ENCODE results near the gene KCNAB2. TPM values are rescaled to one million over a fixed set of nuclear protein-coding genes. Genes with fewer than 3 reads are reported as not detected.
"Not testable (repeated sequence)": the region's sequence is repeated elsewhere in the genome, so short reads cannot be mapped to it uniquely, and the experiment has no call there.

The KCNAB2 gene
- total RNA-seq, 2 donors from 2014 or later, result 4.7 to 6.4 TPM

DNA sequence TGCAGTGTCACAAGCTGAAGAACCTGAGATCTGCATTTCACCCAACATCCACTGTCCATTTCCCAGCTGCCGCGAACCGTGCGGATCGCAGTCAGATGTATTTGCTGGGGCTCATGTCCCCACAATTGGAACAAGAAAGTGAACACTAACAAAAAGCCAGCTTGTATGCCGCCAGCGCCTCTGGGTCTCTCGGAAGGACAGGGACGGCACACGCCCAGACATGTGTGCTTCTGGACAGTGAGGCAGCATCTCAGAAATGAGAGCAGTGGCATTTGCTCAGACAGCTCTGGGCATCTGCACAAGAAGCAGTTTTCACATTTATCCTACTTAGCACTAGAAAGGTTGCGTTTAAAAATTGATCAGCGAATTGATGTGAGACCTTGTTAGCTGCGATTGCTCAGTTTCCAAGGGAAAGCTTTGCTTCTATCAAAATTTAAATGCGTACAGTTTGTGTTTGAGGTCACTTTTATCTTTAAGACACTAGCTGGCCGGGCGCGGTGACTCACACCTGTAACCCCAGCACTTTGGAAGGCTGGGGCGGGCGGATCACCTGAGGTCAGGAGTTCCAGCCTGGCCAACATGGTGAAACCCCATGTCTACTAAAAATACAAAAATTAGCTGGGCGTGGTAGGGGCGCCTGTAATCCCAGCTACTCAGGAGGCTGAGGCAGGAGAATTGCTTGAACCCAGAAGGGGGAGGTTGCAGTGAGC is 28.7 kb downstream of the KCNAB2 start:
- intact Hi-C loops (cut with DNase I), result no loop called here
- no peak overlapping the region for H3K4me3 ChIP-seq
- no peak for DNase-seq
- H3K4me1 ChIP-seq, result no peaks in the 10 kb centered on the region
- TF ChIP-seq, protein P1, sequence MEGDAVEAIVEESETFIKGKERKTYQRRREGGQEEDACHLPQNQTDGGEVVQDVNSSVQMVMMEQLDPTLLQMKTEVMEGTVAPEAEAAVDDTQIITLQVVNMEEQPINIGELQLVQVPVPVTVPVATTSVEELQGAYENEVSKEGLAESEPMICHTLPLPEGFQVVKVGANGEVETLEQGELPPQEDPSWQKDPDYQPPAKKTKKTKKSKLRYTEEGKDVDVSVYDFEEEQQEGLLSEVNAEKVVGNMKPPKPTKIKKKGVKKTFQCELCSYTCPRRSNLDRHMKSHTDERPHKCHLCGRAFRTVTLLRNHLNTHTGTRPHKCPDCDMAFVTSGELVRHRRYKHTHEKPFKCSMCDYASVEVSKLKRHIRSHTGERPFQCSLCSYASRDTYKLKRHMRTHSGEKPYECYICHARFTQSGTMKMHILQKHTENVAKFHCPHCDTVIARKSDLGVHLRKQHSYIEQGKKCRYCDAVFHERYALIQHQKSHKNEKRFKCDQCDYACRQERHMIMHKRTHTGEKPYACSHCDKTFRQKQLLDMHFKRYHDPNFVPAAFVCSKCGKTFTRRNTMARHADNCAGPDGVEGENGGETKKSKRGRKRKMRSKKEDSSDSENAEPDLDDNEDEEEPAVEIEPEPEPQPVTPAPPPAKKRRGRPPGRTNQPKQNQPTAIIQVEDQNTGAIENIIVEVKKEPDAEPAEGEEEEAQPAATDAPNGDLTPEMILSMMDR (IDR thresholded peaks at IDR 0.05), result no peak
- no peaks in the 10 kb centered on the region for H3K9me3 ChIP-seq
- H3K36me3 ChIP-seq, result no peaks in the 10 kb centered on the region
- H3K27me3 ChIP-seq, result no peaks in the 10 kb centered on the region
- H3K9ac ChIP-seq (ENCODE audit: low read depth in 2 of 2, low read length in 2 of 2), result no peak overlapping the region
- H3K27ac ChIP-seq, result no peak overlapping the region

GRCh38 chr1:6075748-6076147 is 30.1 kb downstream of the KCNAB2 start:
- Histone ChIP-seq H3K4me3 (no peak overlapping the region), H3K4me1 (no peaks in the 10 kb centered on the region), H3K36me3 (no peaks in the 10 kb centered on the region), H3K9me3 (no peaks in the 10 kb centered on the region), H3K27ac (no peak overlapping the region), H3K9ac (ENCODE audit: low read depth in 2 of 2, low read length in 2 of 2) (no peak overlapping the region), H3K27me3 (no peaks in the 10 kb centered on the region)
- TF ChIP-seq, protein P1 (IDR thresholded peaks at IDR 0.05), result no peak
- intact Hi-C loops (cut with DNase I), result no loop called here
- no peak for DNase-seq

DNA sequence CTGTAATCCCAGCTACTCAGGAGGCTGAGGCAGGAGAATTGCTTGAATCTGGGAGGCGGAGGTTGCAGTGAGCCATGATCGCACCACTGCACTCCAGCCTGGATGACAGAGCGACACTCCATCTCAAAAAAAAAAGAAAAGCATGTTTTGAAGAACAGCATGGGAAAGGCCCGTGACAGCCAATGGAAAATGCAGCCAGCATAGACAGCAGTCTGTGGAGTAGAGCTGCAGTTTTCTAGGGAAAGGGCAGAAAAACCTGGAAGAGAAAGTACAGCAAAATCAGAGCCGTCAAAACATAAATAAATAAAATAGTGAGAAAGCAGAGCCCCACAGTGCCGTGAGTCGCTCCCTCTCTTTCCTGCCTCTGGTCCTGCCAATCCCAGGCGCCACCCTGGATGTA is 31.4 kb downstream of the KCNAB2 start:
- H3K9ac ChIP-seq (ENCODE audit: low read depth in 2 of 2, low read length in 2 of 2); H3K4me1 ChIP-seq; H3K4me3 ChIP-seq; H3K27ac ChIP-seq; intact Hi-C loops (cut with DNase I); DNase-seq; H3K27me3 ChIP-seq; H3K36me3 ChIP-seq; H3K9me3 ChIP-seq: not testable (repeated sequence)

DNA sequence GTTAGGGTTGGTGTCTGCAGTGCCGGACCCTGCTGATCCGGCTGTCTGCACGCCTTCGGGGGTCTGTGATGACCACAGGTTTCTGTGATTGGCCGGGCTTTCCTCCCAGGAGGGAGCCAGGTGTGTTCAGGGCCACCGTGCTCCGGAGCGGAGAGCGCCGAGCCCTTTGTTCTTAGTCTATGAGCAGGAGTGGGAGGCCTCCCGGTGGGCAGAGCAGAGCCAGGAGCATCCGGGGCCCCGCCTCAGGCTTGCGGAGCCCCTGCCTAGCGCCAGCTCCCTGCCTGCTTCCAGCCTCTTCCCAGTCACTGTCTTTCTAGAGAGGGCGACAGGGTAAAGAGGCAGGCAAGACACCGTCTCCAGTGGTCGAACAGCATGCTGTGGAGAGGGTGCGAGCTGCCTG is 31.8 kb downstream of the KCNAB2 start:
- Histone ChIP-seq H3K4me1 (no peaks in the 10 kb centered on the region), H3K9ac (ENCODE audit: low read depth in 2 of 2, low read length in 2 of 2) (no peak overlapping the region), H3K4me3 (no peak overlapping the region), H3K36me3 (no peaks in the 10 kb centered on the region), H3K27me3 (no peaks in the 10 kb centered on the region), H3K9me3 (no peaks in the 10 kb centered on the region), H3K27ac (no peak overlapping the region)
- intact Hi-C loops (cut with DNase I), result no loop called here
- DNase-seq, result no peak
- TF ChIP-seq, protein P1 (IDR thresholded peaks at IDR 0.05), result no peak

DNA sequence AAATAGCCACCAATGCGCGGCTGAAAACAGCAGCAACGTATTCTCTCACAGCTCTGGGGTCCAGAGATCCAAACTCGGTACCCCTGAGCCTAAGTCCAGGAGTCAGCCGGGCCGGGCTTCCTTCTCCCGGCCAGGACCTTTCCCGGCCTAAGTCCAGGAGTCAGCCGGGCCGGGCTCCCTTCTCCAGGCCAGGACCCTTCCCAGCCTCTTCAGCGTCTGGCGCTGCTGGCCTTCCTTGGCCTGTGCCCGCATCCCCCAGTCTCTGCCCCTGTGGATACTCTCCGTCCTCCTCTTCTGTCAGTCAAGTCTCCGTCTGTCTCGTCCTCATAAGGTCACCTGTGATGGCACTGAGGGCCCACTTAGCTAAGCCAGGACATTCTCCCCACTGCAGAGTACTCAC is 32.2 kb downstream of the KCNAB2 start:
- Histone ChIP-seq H3K36me3 (no peaks in the 10 kb centered on the region), H3K27me3 (no peaks in the 10 kb centered on the region), H3K9ac (ENCODE audit: low read depth in 2 of 2, low read length in 2 of 2) (no peak overlapping the region), H3K4me3 (no peak overlapping the region), H3K4me1 (no peaks in the 10 kb centered on the region), H3K27ac (no peak overlapping the region), H3K9me3 (no peaks in the 10 kb centered on the region)
- intact Hi-C loops (cut with DNase I), result no loop called here
- no peak for DNase-seq
- TF ChIP-seq, protein P1 (IDR thresholded peaks at IDR 0.05), result no peak

DNA sequence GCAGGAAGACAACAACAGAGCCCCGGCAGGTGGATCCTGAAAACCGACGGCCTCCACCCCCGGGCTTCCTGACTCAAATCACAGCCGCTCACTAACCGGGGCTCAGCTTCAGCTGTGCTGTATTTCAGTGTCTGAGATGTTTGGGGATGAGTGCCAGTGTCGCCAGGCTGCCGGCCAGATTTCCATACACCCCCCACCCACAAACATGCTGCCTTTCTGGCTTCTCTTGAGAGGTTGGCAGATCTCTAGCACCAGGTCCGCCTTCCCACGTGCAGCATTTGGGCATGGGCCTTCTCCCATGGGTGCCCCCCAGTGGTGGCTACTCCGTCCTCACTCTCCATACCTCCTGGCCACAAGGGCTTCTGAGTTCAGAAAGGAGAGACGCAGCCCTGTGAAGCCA is 34.8 kb downstream of the KCNAB2 start:
- no peaks in the 10 kb centered on the region for H3K36me3 ChIP-seq
- intact Hi-C loops (cut with DNase I), result no loop called here
- TF ChIP-seq, protein P1 (IDR thresholded peaks at IDR 0.05), result no peak
- H3K27me3 ChIP-seq, result no peaks in the 10 kb centered on the region
- no peaks in the 10 kb centered on the region for H3K9me3 ChIP-seq
- no peak overlapping the region for H3K4me3 ChIP-seq
- H3K9ac ChIP-seq (ENCODE audit: low read depth in 2 of 2, low read length in 2 of 2), result no peak overlapping the region
- H3K27ac ChIP-seq, result no peak overlapping the region
- H3K4me1 ChIP-seq, result no peaks in the 10 kb centered on the region
- no peak for DNase-seq
